Loucy (cell line): ENCODE data around the gene C17orf50.

ENCODE experiments used
- CTCF ChIP-seq: fragments of 200-600 bp; sonication (generic); conservative IDR thresholded peaks from 2 replicates; pipeline ENCODE4 v1.5.1; 2014; ENCODE audit warnings: mild to moderate bottlenecking, antibody characterized with exemption, low read length
- EZH2phosphoT487 ChIP-seq: fragments of 200-600 bp; IDR thresholded peaks from 2 replicates; pipeline ENCODE4 v1.6.1; 2018; ENCODE audit warnings: antibody characterized with exemption, mild to moderate bottlenecking, moderate library complexity, borderline replicate concordance

GRCh38 chr17:35726127-35726952 lies 34.3 kb upstream of the C17orf50 start:
- TF ChIP-seq CTCF (no peak), EZH2phosphoT487 (no peak)
